ENCODE measurements around the gene PLAAT4. TPM values are rescaled to one million over a fixed set of nuclear protein-coding genes. Genes with fewer than 3 reads are reported as not detected.

Gene PLAAT4
- total RNA-seq, 2 experiments from 2014 or later: 1.3 to 6.8 TPM

DNA sequence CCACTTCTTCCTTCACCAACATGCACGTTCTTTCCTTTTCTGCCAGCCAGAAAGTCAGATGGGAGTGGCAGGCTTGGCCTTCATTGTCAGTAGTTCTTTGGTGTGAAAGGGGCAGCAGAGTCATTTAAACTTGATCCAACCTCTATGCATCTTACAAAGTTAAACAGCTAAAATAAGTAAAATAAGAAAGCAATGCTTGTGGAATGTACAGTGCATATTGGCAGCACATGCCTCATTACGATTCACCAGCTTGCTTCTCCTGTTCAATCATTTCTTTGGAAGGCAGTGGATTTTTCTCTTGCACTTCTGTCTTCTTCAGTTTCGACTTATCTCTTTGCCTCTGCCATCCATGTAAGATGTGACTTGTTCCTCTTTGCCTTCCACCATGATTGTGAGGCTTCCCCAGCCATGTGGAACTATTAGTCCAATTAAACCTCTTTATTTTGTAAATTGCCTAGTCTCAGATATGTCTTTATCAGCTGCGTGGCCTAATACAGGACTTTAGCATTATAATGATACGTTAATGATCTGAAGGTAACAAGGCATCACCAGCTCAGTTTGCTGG, 15.9 kb upstream of the PLAAT4 start:
- no peaks in the 10 kb centered on the region for H3K9me2 ChIP-seq (ENCODE audit: insufficient read depth, low read length)
- POLR2A ChIA-PET: no interaction called here
- TF ChIP-seq, protein P1, sequence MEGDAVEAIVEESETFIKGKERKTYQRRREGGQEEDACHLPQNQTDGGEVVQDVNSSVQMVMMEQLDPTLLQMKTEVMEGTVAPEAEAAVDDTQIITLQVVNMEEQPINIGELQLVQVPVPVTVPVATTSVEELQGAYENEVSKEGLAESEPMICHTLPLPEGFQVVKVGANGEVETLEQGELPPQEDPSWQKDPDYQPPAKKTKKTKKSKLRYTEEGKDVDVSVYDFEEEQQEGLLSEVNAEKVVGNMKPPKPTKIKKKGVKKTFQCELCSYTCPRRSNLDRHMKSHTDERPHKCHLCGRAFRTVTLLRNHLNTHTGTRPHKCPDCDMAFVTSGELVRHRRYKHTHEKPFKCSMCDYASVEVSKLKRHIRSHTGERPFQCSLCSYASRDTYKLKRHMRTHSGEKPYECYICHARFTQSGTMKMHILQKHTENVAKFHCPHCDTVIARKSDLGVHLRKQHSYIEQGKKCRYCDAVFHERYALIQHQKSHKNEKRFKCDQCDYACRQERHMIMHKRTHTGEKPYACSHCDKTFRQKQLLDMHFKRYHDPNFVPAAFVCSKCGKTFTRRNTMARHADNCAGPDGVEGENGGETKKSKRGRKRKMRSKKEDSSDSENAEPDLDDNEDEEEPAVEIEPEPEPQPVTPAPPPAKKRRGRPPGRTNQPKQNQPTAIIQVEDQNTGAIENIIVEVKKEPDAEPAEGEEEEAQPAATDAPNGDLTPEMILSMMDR (conservative IDR thresholded peaks at IDR 0.05; ENCODE audit: low read length): no peak
- no peak for TF ChIP-seq EZH2phosphoT487 (IDR thresholded peaks at IDR 0.05; ENCODE audit: borderline replicate concordance, low read depth, low read length)
- H3K4me2 ChIP-seq (ENCODE audit: low read length): no peak overlapping the region
- no peaks in the 10 kb centered on the region for H3K9me3 ChIP-seq (ENCODE audit: low read length)
- no TSS peak for BruUV-seq (replicated peaks)
- no peaks in the 10 kb centered on the region for H3K79me2 ChIP-seq (ENCODE audit: insufficient read depth, low read depth, low read length)
- no peaks in the 10 kb centered on the region for H3K4me1 ChIP-seq (ENCODE audit: insufficient read depth, low read length, poor library complexity, severe bottlenecking)
- H3K4me3 ChIP-seq (ENCODE audit: low read depth, low read length, poor library complexity, severe bottlenecking): no peak overlapping the region
- CTCF ChIA-PET (ENCODE audit: unreplicated experiment): no interaction called here
- no peak for DNase-seq (ENCODE audit: low spot score)
- intact Hi-C loops (cut with micrococcal nuclease; ENCODE audit: unreplicated experiment): no loop called here
- H3K27ac ChIP-seq (ENCODE audit: low read depth, low read length, poor library complexity, severe bottlenecking): no peak overlapping the region
- H4K20me1 ChIP-seq (ENCODE audit: insufficient read depth, low read length): no peaks in the 10 kb centered on the region
- no peaks in the 10 kb centered on the region for H3K36me3 ChIP-seq (ENCODE audit: insufficient read depth, low read length)
- H2AFZ ChIP-seq (ENCODE audit: low read length): no peak overlapping the region

DNA sequence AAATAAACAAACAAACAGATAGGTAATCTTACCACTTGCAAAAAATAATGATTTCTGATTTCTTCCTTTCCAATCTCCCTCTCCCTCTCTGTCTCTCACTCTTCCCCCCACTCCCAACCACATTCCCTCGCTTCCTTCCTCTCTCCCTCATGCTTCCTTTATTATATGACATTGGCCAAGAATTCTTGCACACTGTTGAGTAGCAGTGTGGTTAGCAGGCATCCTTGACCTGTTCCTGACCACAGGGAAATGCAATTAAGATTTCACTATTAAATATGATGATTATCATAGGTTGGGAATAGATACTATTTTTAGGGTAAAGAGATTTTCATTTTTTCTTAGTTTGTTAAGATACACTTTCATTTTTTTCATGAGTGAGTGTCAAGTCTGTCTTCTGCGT, 14.7 kb upstream of the PLAAT4 start:
- no peak overlapping the region for H3K4me3 ChIP-seq (ENCODE audit: low read depth, low read length, poor library complexity, severe bottlenecking)
- intact Hi-C loops (cut with micrococcal nuclease; ENCODE audit: unreplicated experiment): no loop called here
- no peaks in the 10 kb centered on the region for H3K4me1 ChIP-seq (ENCODE audit: insufficient read depth, low read length, poor library complexity, severe bottlenecking)
- no peak overlapping the region for H3K4me2 ChIP-seq (ENCODE audit: low read length)
- ChIA-PET CTCF (ENCODE audit: unreplicated experiment) (no interaction called here), POLR2A (no interaction called here)
- no TSS peak for BruUV-seq (replicated peaks)
- H3K27ac ChIP-seq (ENCODE audit: low read depth, low read length, poor library complexity, severe bottlenecking): no peak overlapping the region
- H3K36me3 ChIP-seq (ENCODE audit: insufficient read depth, low read length): no peaks in the 10 kb centered on the region
- H2AFZ ChIP-seq (ENCODE audit: low read length): no peak overlapping the region
- DNase-seq (ENCODE audit: low spot score): no peak
- no peaks in the 10 kb centered on the region for H3K9me2 ChIP-seq (ENCODE audit: insufficient read depth, low read length)
- H4K20me1 ChIP-seq (ENCODE audit: insufficient read depth, low read length): no peaks in the 10 kb centered on the region
- no peaks in the 10 kb centered on the region for H3K79me2 ChIP-seq (ENCODE audit: insufficient read depth, low read depth, low read length)
- TF ChIP-seq, protein P1 (conservative IDR thresholded peaks at IDR 0.05; ENCODE audit: low read length): no peak
- TF ChIP-seq EZH2phosphoT487 (IDR thresholded peaks at IDR 0.05; ENCODE audit: borderline replicate concordance, low read depth, low read length): no peak
- no peaks in the 10 kb centered on the region for H3K9me3 ChIP-seq (ENCODE audit: low read length)

DNA sequence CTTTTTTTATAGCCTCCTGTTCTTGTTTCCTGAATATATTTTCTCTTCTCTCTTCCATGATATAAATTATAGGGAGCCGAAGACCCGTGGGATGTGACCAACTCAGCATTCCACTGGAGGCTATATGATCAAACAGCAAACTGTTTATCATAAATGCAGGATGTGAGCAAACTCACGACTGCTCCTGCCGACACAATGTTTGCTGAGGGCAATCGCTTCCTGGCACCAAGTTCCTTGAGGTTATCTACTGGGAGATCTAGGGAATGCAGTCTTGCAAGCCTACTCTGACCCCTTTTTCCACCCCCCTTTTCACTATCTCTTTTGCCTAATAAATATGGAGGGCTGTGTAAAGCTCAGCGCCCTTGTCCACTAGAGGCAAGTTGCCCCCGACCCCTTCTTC, 13.5 kb upstream of the PLAAT4 start:
- ChIA-PET CTCF (ENCODE audit: unreplicated experiment) (no interaction called here), POLR2A (no interaction called here)
- Histone ChIP-seq H3K79me2 (ENCODE audit: insufficient read depth, low read depth, low read length) (no peaks in the 10 kb centered on the region), H4K20me1 (ENCODE audit: insufficient read depth, low read length) (no peaks in the 10 kb centered on the region), H3K4me1 (ENCODE audit: insufficient read depth, low read length, poor library complexity, severe bottlenecking) (no peaks in the 10 kb centered on the region), H3K4me2 (ENCODE audit: low read length) (no peak overlapping the region), H2AFZ (ENCODE audit: low read length) (no peak overlapping the region), H3K9me2 (ENCODE audit: insufficient read depth, low read length) (no peaks in the 10 kb centered on the region), H3K9me3 (ENCODE audit: low read length) (no peaks in the 10 kb centered on the region), H3K27ac (ENCODE audit: low read depth, low read length, poor library complexity, severe bottlenecking) (no peak overlapping the region), H3K36me3 (ENCODE audit: insufficient read depth, low read length) (no peaks in the 10 kb centered on the region), H3K4me3 (ENCODE audit: low read depth, low read length, poor library complexity, severe bottlenecking) (no peak overlapping the region)
- intact Hi-C loops (cut with micrococcal nuclease; ENCODE audit: unreplicated experiment): no loop called here
- DNase-seq (ENCODE audit: low spot score): no peak
- TF ChIP-seq, protein P1 (conservative IDR thresholded peaks at IDR 0.05; ENCODE audit: low read length): no peak
- no peak for TF ChIP-seq EZH2phosphoT487 (IDR thresholded peaks at IDR 0.05; ENCODE audit: borderline replicate concordance, low read depth, low read length)
- BruUV-seq (replicated peaks): no TSS peak

All from OCI-LY7 (cell line).